Fibroblast of the aortic adventitia (primary cell): ENCODE data around the gene CAMK1D. TPM values are rescaled to one million over a fixed set of nuclear protein-coding genes. Genes with fewer than 3 reads are reported as not detected.

Source experiments
- DNase-seq: peaks from one replicate; pipeline ENCODE4 v3.0.0-alpha.2; 2010; ENCODE audit warnings: low read depth
- H3K4me3 ChIP-seq: 2 replicates; pipeline ENCODE4 v1.5.1; 2011; ENCODE audit warnings: low read depth, mild to moderate bottlenecking, control low read depth, low read length, moderate library complexity
- total RNA-seq: library from RNA; depleted of rRNA; stranded (reverse); fragments of >200 nt; gene quantifications from 2 replicates; pipeline ENCODE4 v1.2.3, GENCODE V29; 2012; ENCODE audit warnings: low replicate concordance
- TF ChIP-seq, protein P1 (sequence below): IDR thresholded peaks from 2 replicates; pipeline ENCODE4 v1.5.1; 2011; ENCODE audit warnings: mild to moderate bottlenecking, low read length, control low read depth, inconsistent platforms; ENCODE audit not compliant: insufficient read depth

The CAMK1D gene
- total RNA-seq, 1 donor = 9.8 TPM

DNA sequence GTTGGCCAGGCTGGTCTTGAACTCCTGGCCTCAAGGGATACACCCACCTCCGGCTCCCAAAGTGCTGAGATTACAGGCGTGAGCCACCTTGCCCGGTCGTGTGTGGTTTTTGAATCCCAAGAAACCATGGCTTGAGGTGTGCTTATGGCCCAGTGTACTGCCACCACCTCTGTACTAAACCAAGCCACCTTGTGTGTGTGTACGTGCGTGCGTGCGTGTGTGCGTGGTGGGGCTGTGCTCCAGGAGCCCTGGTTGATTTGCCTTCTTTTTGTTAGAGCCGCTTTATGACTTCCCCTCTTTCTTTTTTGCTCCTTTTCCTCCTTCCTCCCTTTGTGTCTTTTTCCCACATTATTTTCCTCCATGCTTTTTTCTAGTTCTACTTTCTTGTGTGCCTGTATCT, 121.4 kb downstream of the CAMK1D start:
- no peak overlapping the region for H3K4me3 ChIP-seq
- TF ChIP-seq, protein P1, sequence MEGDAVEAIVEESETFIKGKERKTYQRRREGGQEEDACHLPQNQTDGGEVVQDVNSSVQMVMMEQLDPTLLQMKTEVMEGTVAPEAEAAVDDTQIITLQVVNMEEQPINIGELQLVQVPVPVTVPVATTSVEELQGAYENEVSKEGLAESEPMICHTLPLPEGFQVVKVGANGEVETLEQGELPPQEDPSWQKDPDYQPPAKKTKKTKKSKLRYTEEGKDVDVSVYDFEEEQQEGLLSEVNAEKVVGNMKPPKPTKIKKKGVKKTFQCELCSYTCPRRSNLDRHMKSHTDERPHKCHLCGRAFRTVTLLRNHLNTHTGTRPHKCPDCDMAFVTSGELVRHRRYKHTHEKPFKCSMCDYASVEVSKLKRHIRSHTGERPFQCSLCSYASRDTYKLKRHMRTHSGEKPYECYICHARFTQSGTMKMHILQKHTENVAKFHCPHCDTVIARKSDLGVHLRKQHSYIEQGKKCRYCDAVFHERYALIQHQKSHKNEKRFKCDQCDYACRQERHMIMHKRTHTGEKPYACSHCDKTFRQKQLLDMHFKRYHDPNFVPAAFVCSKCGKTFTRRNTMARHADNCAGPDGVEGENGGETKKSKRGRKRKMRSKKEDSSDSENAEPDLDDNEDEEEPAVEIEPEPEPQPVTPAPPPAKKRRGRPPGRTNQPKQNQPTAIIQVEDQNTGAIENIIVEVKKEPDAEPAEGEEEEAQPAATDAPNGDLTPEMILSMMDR = no peak
- DNase-seq = no peak

DNA sequence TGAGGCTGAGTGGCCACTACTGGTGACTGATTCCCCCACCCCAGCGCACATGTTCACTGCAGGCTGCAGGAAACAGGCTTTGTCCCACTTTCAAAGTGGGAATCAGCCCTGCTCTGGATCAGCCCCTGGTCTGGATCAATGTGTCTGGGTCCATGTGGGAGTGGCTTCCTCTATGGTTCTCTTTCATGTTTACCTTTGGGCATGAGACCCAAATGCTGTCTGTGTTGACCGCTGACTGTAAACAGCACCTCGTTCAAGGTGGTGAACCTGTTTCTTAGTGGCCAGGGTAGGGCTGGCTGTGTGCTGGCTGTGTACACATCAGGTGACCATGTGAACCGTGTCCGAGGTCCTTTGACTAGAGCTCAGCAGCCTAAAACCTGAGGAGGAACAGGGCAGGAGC, 121.8 kb downstream of the CAMK1D start:
- no peak for DNase-seq
- TF ChIP-seq, protein P1 = no peak
- no peak overlapping the region for H3K4me3 ChIP-seq

DNA sequence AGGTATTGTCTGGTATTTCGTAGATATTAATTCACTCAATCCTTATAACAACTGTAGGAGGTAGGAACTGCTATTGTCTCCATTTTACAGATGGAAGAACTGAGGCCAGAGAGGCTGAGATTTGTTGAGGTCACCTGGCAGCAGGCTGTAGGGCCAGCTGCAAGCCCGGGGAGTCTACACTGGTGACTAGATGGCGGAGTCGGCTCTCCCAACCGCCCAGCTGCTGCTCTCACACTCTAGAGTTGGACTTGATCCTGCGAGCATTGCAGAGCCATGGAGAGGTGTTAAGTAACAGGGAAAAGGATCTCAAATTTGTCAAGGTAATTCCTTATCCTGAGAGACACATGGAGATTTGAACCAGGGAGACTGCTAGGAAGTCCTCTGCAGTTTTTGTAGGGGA, 124.1 kb downstream of the CAMK1D start:
- TF ChIP-seq, protein P1 = no peak
- no peak overlapping the region for H3K4me3 ChIP-seq
- no peak for DNase-seq

DNA sequence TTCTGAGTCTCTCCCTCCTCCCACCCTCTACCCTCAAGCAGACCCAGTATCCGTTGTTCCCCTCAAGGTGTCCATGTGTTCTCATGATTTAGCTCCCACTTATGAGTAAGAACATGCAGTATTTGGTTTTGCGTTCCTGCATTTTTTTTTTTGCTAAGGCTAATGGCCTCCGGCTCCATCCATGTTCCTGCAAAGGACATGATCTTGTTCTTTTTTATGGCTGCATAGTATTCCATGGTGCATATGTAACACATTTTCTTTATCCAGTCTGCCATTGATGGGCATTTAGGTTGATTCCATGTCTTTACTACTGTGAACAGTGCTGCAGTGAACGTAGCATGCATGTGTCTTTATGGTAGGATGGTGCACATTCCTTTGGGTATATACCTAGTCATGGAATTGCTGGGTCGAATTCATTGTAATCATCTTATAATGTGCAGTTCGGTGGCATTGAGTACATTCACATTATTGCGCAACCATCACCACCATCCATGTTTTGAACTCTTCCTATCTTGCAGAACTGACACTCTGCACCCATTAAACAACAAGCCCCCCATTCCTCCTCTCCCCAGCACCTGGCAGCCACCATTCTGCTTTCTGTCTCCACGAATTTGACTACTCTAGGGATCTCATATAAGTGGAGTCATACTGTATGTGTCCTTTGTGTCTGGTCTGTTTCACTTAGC, 125.5 kb downstream of the CAMK1D start:
- TF ChIP-seq, protein P1 = no peak
- no peak overlapping the region for H3K4me3 ChIP-seq
- no peak for DNase-seq

DNA sequence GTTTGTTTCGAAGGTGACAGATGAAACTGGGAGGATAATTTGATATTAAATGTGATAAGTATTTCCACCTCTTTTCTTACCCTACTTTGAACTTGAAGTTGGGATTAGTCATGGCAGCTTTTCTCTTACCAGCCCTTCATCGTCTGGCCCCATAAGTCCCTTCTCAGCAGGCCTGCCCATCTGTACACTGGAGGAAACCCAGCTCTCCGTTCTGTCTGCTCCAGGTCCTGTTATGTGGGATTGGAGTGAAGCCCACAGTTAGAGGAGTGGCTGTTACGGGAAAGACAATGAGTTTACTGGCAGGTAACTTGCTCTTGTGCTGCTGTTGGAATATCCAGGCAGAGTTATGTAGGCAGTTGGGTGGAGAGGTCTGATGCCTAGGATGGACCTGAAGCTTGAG, 127.3 kb downstream of the CAMK1D start:
- TF ChIP-seq, protein P1 = no peak
- DNase-seq = no peak
- H3K4me3 ChIP-seq = no peak overlapping the region

DNA sequence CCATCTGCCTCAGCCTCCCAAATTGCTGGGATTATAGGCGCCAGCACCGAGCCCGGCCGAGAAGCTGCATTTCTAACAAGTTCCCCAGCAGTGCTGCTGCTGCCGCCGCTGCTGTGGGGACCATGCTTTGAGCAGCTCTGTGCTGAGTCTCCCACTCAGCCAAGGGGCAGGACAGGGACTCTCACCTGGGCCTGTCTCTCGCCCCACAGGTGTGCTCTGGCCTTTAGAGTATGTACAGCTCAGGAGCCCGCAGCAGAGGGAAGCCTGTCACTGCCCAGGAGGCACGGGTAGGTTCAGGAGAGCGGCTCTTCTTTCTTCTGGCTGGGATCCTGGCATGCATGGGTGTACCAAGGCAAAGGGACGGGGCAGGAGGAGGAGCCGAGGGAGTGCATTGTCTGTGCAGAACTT, 130.1 kb downstream of the CAMK1D start:
- H3K4me3 ChIP-seq = no peak overlapping the region
- DNase-seq = no peak
- TF ChIP-seq, protein P1 = no peak

DNA sequence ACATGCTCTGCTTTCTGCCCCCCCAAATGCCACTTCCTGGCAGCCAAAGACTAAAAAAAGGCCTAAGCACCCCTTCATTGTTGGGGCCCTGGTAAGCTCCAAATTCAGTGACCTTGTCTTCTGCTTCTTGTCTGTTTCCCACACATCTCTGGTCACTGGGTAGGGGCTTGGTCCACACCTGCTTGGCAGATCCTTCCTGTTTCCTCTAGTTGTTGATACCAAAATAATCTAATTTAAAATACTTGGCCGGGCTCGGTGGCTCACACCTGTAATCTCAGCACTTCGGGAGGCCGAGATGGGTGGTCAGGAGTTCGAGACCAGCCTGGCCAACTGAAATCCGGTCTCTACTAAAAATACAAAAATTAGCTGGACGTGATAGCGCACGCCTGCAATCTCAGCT, 130.6 kb downstream of the CAMK1D start:
- H3K4me3 ChIP-seq = no peak overlapping the region
- TF ChIP-seq, protein P1 = no peak
- no peak for DNase-seq
